CD4-positive, alpha-beta T cell treated with Interleukin-2 at 100 ng/mL for 4 hours (primary cell): ENCODE data around the gene SLC39A13.

Source experiments
- DNase-seq: peaks from one replicate; pipeline ENCODE4 v3.0.0-alpha.2; 2020; ENCODE audit warnings: low spot score

Gene SLC39A13

GRCh38 chr11:47407746-47408590 is at the start of gene SLC39A13:
Gene SLC39A13 (plus strand): TSS chr11:47408590. CDS start chr11:47410095, 1,505 bp downstream.
- DNase-seq = peak; percentile 93

DNA sequence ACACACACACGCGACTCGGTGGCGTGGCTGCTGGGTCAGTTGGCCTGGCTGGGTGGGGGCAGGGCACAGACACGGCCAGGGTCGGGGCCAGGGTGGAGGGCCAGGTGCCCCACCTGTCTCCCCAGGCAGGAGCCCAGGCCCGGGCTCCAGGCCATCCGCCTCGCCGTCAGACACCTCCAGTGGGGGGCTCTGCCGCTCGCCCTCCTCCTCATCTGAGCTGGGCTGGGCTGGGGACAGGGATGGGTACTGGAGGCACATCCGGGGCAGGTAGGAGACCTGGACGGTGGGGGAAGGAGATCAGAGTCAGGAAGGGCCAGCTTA is 49.7 kb upstream of the SLC39A13 start:
- DNase-seq = no peak

- DNase-seq = no peak
Measured at GRCh38 chr11:47359162-47359561, 49.2 kb upstream of the SLC39A13 start.

GRCh38 chr11:47359586-47359985 is 48.8 kb upstream of the SLC39A13 start:
- no peak for DNase-seq

DNA sequence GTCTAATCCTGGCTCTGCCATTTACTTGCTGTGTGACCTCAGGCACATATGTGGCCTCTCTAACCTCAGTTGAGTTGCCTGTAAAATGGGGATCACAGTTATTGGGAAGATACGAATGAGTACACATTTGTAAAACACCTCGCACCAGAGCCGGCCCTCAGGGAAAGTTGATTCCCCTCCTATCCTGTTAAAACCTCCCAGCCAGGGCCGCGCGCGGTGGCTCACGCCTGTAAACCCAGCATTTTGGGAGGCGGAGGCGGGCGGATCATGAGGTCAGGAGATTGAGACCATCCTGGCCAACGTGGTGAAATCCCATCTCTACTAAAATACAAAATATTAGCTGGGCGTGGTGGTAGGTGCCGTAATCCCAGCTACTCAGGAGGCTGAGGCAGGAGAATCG is 48.0 kb upstream of the SLC39A13 start:
- DNase-seq = no peak

DNA sequence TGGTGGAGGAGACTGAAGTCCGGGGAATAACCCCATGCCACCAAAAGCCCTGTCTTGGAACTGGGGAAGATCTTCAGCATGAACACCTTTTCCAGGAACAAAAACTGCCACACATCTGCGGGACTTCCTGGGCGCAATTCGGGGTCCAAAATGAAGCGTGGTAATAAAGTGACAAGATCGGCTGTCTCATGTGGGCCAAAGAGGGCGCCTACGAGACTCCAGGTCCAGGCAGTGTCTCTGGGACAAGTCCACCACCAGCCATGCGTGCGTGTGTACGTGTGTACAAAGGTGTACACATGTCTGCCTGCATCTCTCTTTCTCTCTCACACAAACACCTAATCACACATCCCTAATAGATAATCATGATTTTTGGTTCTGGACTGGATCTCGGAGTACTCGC is 47.0 kb upstream of the SLC39A13 start:
- DNase-seq = no peak

GRCh38 chr11:47366020-47366490 is 42.3 kb upstream of the SLC39A13 start:
- DNase-seq = no peak

DNA sequence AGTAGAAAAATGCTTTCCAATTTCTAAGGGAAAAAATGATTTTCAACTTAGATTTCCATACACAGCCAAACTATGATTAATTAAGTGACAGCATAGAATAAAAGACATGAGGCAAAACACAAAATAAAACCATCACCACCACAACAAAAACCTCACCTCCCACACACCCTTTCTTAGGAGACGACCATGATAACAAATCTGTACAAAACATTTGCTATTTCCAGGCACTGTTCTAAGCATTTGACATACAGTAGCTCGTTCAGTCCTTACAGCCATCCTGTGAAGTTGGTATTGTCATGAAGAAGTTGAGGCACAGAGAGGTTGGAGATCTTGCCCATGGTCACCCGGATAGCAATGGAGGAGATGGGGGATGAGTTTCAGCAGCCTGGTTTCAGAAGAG is 38.7 kb upstream of the SLC39A13 start:
- no peak for DNase-seq

DNA sequence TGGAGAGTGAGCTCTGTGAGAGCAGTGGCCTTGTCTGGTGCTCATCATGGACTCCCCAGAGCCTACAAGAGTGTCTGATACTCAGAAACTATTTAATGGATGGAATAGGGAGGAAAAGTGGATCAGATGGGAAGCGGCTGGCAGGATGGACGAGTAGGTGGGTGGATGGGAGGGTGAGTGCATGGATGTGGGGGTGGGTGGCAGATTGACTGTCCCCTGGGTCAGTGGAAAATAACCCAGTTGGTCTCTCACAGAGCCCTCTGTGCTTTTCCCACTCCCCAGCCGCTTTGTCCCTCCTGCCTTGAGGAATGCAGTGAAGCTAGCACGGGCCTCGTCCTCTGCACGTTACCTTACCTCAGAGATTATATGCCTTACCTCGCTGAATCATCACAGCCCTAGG is 36.0 kb upstream of the SLC39A13 start:
- DNase-seq = no peak

DNA sequence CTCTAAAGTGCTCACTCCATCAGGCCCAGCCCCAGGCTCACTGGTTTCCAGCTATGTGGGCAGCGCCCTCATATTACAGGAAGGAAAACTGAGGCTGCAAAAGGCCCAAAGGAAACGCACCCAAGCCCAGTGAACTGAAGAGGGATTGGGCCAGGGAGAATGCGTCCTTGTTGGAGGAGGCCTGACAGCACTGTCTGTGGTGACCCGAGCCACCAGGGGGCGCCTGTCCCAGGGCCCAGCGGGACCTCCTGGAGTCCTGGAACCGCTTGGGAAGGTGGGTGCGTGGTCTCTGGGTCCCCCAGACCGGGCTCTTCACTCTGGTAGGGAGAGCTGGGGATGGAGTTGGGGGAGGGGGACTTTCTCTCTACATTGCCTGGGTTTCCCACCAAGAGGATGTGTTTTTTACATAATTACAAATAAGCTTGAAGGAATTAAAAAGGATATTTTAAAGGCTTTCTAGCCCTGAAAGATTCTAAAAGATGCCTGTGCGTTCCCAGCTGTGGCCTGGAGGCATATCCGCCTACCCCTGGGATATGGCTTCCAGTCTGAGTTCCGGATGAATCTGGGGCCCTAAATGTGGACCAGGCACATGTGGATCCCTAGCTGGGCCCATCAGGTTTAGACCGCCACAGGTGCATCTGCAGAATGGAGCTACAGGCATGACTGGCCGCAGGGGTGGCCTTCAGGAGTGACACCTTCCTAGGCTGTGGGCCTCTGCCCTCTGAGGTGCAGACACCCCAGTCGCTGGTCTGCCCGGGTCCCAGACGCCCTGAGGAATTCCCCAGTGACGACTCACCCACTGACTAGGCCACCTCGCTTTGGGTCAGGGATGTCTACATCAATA is 34.3 kb upstream of the SLC39A13 start:
- peak; percentile 85 for DNase-seq

GRCh38 chr11:47374720-47375019 is 33.7 kb upstream of the SLC39A13 start:
- no peak for DNase-seq

- no peak for DNase-seq
Measured at GRCh38 chr11:47375020-47375419, 33.4 kb upstream of the SLC39A13 start.

GRCh38 chr11:47375546-47376085 is 32.8 kb upstream of the SLC39A13 start:
- no peak for DNase-seq

- no peak for DNase-seq
Measured at GRCh38 chr11:47376107-47376524, 32.3 kb upstream of the SLC39A13 start.

- no peak for DNase-seq
Measured at GRCh38 chr11:47376525-47377371, 31.6 kb upstream of the SLC39A13 start.

GRCh38 chr11:47377571-47378009 is 30.8 kb upstream of the SLC39A13 start:
- no peak for DNase-seq

DNA sequence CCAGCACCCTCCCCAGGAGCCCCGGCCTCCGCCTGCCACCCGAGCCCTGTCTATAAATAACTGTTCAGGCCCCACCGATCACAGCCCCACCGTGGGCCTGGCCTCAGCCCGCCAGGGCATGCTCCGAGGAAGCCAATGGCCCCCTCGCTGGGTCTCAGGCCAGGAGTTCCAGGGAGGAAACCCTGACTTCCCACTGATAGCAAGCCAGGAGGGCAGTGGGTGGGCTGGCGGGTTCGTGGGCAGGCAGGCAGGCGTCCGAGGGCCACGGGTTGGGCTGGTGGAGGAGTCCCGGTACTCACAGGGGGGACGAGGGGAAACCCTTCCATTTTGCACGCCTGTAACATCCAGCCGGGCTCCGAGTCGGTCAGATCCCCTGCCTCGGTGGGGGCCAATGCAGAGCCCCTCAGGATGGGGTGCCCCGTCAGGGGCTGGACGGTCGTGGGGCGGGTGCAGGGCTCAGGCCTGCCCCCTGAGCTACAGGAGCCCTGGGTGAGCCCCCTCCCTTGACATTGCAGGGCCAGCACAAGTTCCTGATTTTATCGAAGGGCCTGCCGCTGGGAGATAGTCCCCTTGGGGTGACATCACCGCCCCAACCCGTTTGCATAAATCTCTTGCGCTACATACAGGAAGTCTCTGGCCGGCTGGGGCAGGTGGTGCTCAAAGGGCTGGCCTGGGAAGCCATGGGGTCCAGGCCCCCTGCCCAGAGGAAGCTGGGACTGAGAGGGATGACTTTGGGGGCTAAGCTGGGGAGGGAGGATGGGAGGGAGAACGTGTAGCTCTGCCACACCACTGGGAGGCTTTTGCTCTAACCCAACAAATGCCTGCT is 30.2 kb upstream of the SLC39A13 start, which contains the start of gene SPI1:
Gene SPI1 (minus strand): TSS at position 538 of the 826 bp plus-strand sequence. CDS start 194 bp downstream, at position 344.
- DNase-seq = no peak

- no peak for DNase-seq
Measured at GRCh38 chr11:47378836-47379170, 29.6 kb upstream of the SLC39A13 start.

DNA sequence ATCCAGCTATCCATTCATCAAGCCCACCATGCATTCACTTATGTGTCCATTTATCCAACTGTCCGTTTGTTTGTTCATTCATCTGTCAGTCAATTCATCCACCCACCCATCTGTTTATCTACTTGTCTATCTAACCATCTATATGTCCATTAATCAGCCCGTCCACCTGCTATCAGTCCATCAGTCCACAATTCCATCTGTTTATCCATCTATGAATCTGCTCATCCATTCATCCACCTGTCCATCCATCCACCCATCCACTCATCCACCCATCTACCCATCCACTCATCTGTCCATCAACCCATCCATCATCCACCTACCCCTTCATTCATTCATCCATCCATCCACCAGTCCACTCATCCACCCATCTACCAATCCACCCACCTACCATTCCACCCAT is 29.1 kb upstream of the SLC39A13 start:
- DNase-seq = no peak

DNA sequence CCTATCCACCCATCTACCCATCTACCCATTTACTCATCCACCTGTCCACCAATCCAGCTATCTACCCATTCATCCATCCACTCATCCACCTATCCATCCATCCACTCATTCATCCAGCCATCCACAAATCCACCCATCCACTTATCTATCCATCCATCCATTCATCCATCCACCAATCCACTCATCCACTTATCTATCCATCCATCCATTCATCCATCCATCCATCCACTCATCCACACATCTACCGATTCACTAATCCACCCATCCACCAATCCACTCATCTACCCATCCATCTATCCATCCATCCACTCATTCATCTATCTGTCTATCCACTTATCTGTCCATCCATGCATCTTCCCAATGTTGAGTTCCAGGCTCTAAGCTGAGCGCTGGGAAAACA is 28.3 kb upstream of the SLC39A13 start:
- DNase-seq = no peak

GRCh38 chr11:47383071-47383470 is 25.3 kb upstream of the SLC39A13 start:
- no peak for DNase-seq
